ENCODE data around the gene CNTNAP2.

CNTNAP2 gene

GRCh38 chr7:146411975-146412374 lies 295.4 kb downstream of the CNTNAP2 start:
- H3K27me3 ChIP-seq (ENCODE audit: insufficient read depth, insufficient read length) = no peaks in the 10 kb centered on the region
- no peak overlapping the region for H3K4me3 ChIP-seq (ENCODE audit: insufficient read length, low read depth)
- TF ChIP-seq SUZ12 (IDR thresholded peaks at IDR 0.05; ENCODE audit: extremely low read depth, insufficient read depth, insufficient read length) (no peak), YY1 (IDR thresholded peaks at IDR 0.05; ENCODE audit: insufficient read depth, insufficient read length) (no peak), ZNF274 (IDR thresholded peaks at IDR 0.05; ENCODE audit: low read depth, low read length) (no peak)
- H3K9me3 ChIP-seq (ENCODE audit: insufficient read depth, low read length) = no peaks in the 10 kb centered on the region
- H3K4me1 ChIP-seq (ENCODE audit: insufficient read depth, insufficient read length) = no peaks in the 10 kb centered on the region
- no peak overlapping the region for H3K9ac ChIP-seq (ENCODE audit: insufficient read length, low read depth)
- DNase-seq (ENCODE audit: low read depth, low spot score) = no peak
- H3K36me3 ChIP-seq (ENCODE audit: insufficient read depth, insufficient read length, low read length) = no peaks in the 10 kb centered on the region

GRCh38 chr7:146412781-146413180 lies 296.2 kb downstream of the CNTNAP2 start:
- Histone ChIP-seq H3K9ac (ENCODE audit: insufficient read length, low read depth) (no peak overlapping the region), H3K36me3 (ENCODE audit: insufficient read depth, insufficient read length, low read length) (no peaks in the 10 kb centered on the region), H3K9me3 (ENCODE audit: insufficient read depth, low read length) (no peaks in the 10 kb centered on the region), H3K4me1 (ENCODE audit: insufficient read depth, insufficient read length) (no peaks in the 10 kb centered on the region), H3K4me3 (ENCODE audit: insufficient read length, low read depth) (no peak overlapping the region), H3K27me3 (ENCODE audit: insufficient read depth, insufficient read length) (no peaks in the 10 kb centered on the region)
- no peak for DNase-seq (ENCODE audit: low read depth, low spot score)
- no peak for TF ChIP-seq ZNF274 (IDR thresholded peaks at IDR 0.05; ENCODE audit: low read depth, low read length)
- no peak for TF ChIP-seq SUZ12 (IDR thresholded peaks at IDR 0.05; ENCODE audit: extremely low read depth, insufficient read depth, insufficient read length)
- no peak for TF ChIP-seq YY1 (IDR thresholded peaks at IDR 0.05; ENCODE audit: insufficient read depth, insufficient read length)

GRCh38 chr7:146414373-146414772 lies 297.8 kb downstream of the CNTNAP2 start:
- Histone ChIP-seq H3K9ac (ENCODE audit: insufficient read length, low read depth) (no peak overlapping the region), H3K9me3 (ENCODE audit: insufficient read depth, low read length) (no peaks in the 10 kb centered on the region), H3K4me1 (ENCODE audit: insufficient read depth, insufficient read length) (no peaks in the 10 kb centered on the region), H3K27me3 (ENCODE audit: insufficient read depth, insufficient read length) (no peaks in the 10 kb centered on the region), H3K4me3 (ENCODE audit: insufficient read length, low read depth) (no peak overlapping the region), H3K36me3 (ENCODE audit: insufficient read depth, insufficient read length, low read length) (no peaks in the 10 kb centered on the region)
- TF ChIP-seq SUZ12 (IDR thresholded peaks at IDR 0.05; ENCODE audit: extremely low read depth, insufficient read depth, insufficient read length) (no peak), ZNF274 (IDR thresholded peaks at IDR 0.05; ENCODE audit: low read depth, low read length) (no peak), YY1 (IDR thresholded peaks at IDR 0.05; ENCODE audit: insufficient read depth, insufficient read length) (no peak)
- DNase-seq (ENCODE audit: low read depth, low spot score) = peak; percentile 30

GRCh38 chr7:146414937-146415336 lies 298.3 kb downstream of the CNTNAP2 start:
- Histone ChIP-seq H3K9ac (ENCODE audit: insufficient read length, low read depth) (no peak overlapping the region), H3K4me1 (ENCODE audit: insufficient read depth, insufficient read length) (no peaks in the 10 kb centered on the region), H3K4me3 (ENCODE audit: insufficient read length, low read depth) (no peak overlapping the region), H3K36me3 (ENCODE audit: insufficient read depth, insufficient read length, low read length) (no peaks in the 10 kb centered on the region), H3K27me3 (ENCODE audit: insufficient read depth, insufficient read length) (no peaks in the 10 kb centered on the region), H3K9me3 (ENCODE audit: insufficient read depth, low read length) (no peaks in the 10 kb centered on the region)
- TF ChIP-seq SUZ12 (IDR thresholded peaks at IDR 0.05; ENCODE audit: extremely low read depth, insufficient read depth, insufficient read length) = no peak
- no peak for TF ChIP-seq ZNF274 (IDR thresholded peaks at IDR 0.05; ENCODE audit: low read depth, low read length)
- no peak for DNase-seq (ENCODE audit: low read depth, low spot score)

GRCh38 chr7:146417176-146417575 lies 300.6 kb downstream of the CNTNAP2 start:
- Histone ChIP-seq H3K36me3 (ENCODE audit: insufficient read depth, insufficient read length, low read length) (no peaks in the 10 kb centered on the region), H3K4me1 (ENCODE audit: insufficient read depth, insufficient read length) (no peaks in the 10 kb centered on the region), H3K4me3 (ENCODE audit: insufficient read length, low read depth) (no peak overlapping the region), H3K9me3 (ENCODE audit: insufficient read depth, low read length) (no peaks in the 10 kb centered on the region), H3K9ac (ENCODE audit: insufficient read length, low read depth) (no peak overlapping the region), H3K27me3 (ENCODE audit: insufficient read depth, insufficient read length) (no peaks in the 10 kb centered on the region)
- TF ChIP-seq SUZ12 (IDR thresholded peaks at IDR 0.05; ENCODE audit: extremely low read depth, insufficient read depth, insufficient read length) (no peak), YY1 (IDR thresholded peaks at IDR 0.05; ENCODE audit: insufficient read depth, insufficient read length) (no peak), ZNF274 (IDR thresholded peaks at IDR 0.05; ENCODE audit: low read depth, low read length) (no peak)
- no peak for DNase-seq (ENCODE audit: low read depth, low spot score)

GRCh38 chr7:146423446-146423845 lies 306.8 kb downstream of the CNTNAP2 start:
- no peak overlapping the region for H3K9ac ChIP-seq (ENCODE audit: insufficient read length, low read depth)
- no peaks in the 10 kb centered on the region for H3K9me3 ChIP-seq (ENCODE audit: insufficient read depth, low read length)
- no peak for DNase-seq (ENCODE audit: low read depth, low spot score)
- no peaks in the 10 kb centered on the region for H3K4me1 ChIP-seq (ENCODE audit: insufficient read depth, insufficient read length)
- H3K4me3 ChIP-seq (ENCODE audit: insufficient read length, low read depth) = no peak overlapping the region
- H3K27me3 ChIP-seq (ENCODE audit: insufficient read depth, insufficient read length) = no peaks in the 10 kb centered on the region
- no peaks in the 10 kb centered on the region for H3K36me3 ChIP-seq (ENCODE audit: insufficient read depth, insufficient read length, low read length)
- TF ChIP-seq SUZ12 (IDR thresholded peaks at IDR 0.05; ENCODE audit: extremely low read depth, insufficient read depth, insufficient read length) (no peak), ZNF274 (IDR thresholded peaks at IDR 0.05; ENCODE audit: low read depth, low read length) (no peak), YY1 (IDR thresholded peaks at IDR 0.05; ENCODE audit: insufficient read depth, insufficient read length) (no peak)

GRCh38 chr7:146424084-146424483 lies 307.5 kb downstream of the CNTNAP2 start:
- no peak for DNase-seq (ENCODE audit: low read depth, low spot score)
- Histone ChIP-seq H3K9ac (ENCODE audit: insufficient read length, low read depth) (no peak overlapping the region), H3K4me1 (ENCODE audit: insufficient read depth, insufficient read length) (no peaks in the 10 kb centered on the region), H3K36me3 (ENCODE audit: insufficient read depth, insufficient read length, low read length) (no peaks in the 10 kb centered on the region), H3K27me3 (ENCODE audit: insufficient read depth, insufficient read length) (no peaks in the 10 kb centered on the region), H3K4me3 (ENCODE audit: insufficient read length, low read depth) (no peak overlapping the region), H3K9me3 (ENCODE audit: insufficient read depth, low read length) (no peaks in the 10 kb centered on the region)
- no peak for TF ChIP-seq ZNF274 (IDR thresholded peaks at IDR 0.05; ENCODE audit: low read depth, low read length)
- TF ChIP-seq YY1 (IDR thresholded peaks at IDR 0.05; ENCODE audit: insufficient read depth, insufficient read length) = no peak
- no peak for TF ChIP-seq SUZ12 (IDR thresholded peaks at IDR 0.05; ENCODE audit: extremely low read depth, insufficient read depth, insufficient read length)

- Histone ChIP-seq H3K4me1 (ENCODE audit: insufficient read depth, insufficient read length) (no peaks in the 10 kb centered on the region), H3K4me3 (ENCODE audit: insufficient read length, low read depth) (no peak overlapping the region), H3K9me3 (ENCODE audit: insufficient read depth, low read length) (no peaks in the 10 kb centered on the region), H3K9ac (ENCODE audit: insufficient read length, low read depth) (no peak overlapping the region), H3K27me3 (ENCODE audit: insufficient read depth, insufficient read length) (no peaks in the 10 kb centered on the region), H3K36me3 (ENCODE audit: insufficient read depth, insufficient read length, low read length) (no peaks in the 10 kb centered on the region)
- no peak for DNase-seq (ENCODE audit: low read depth, low spot score)
- no peak for TF ChIP-seq SUZ12 (IDR thresholded peaks at IDR 0.05; ENCODE audit: extremely low read depth, insufficient read depth, insufficient read length)
These were observed 316.9 kb downstream of the CNTNAP2 start for GRCh38 chr7:146433501-146433900.
